Testis (tissue), 3 donors: ENCODE measurements around the gene LRRC26. TPM values are rescaled to one million over a fixed set of nuclear protein-coding genes. Genes with fewer than 3 reads are reported as not detected.

Experiments
- DNase-seq: peaks from one replicate; pipeline ENCODE4 v3.0.0-alpha.2; 2019
- H3K27ac ChIP-seq, 2 donors: fragments of 200-600 bp; sonication (generic); one replicate each; pipeline ENCODE4 v1.5.1; 2019
- H3K27me3 ChIP-seq: fragments of 200-600 bp; sonication (generic); one replicate; pipeline ENCODE4 v1.5.1; 2019
- H3K36me3 ChIP-seq: fragments of 200-600 bp; sonication (generic); one replicate; pipeline ENCODE4 v1.5.1; 2017; ENCODE audit warnings: low read depth; ENCODE audit errors: missing control alignments
- H3K4me1 ChIP-seq: fragments of 200-600 bp; sonication (generic); one replicate; pipeline ENCODE4 v1.5.1; 2019
- H3K4me3 ChIP-seq, 2 donors: fragments of 200-600 bp; sonication (generic); one replicate each; pipeline ENCODE4 v1.5.1; 2017 to 2019
- H3K9me3 ChIP-seq: fragments of 200-600 bp; sonication (generic); one replicate; pipeline ENCODE4 v1.5.1; 2017
- POLR2A ChIP-seq: fragments of 450-650 bp; IDR thresholded peaks from one replicate; pipeline ENCODE4 v1.6.1; 2017; ENCODE audit warnings: antibody characterized with exemption, mild to moderate bottlenecking, moderate library complexity
- WGBS, 2 donors: methylation state at CpG; one replicate each; pipeline ENCODE4 v1.1.5; 2018; 5-methylcytosine and 5-hydroxymethylcytosine counted together
- intact Hi-C: fragments of 100-400 bp; cut with DNase I; formaldehyde crosslinking; loops from one replicate; pipeline ENCODE4 v1.15.1; 2023; ENCODE audit warnings: low total_unique reads
- polyA plus RNA-seq: library from polyadenylated mRNA; stranded (reverse); fragments of 350-450 nt; fragmentation: Illumina TruSeq; extraction: RNeasy Lipid Tissue Mini Kit (QIAGEN cat#74804); gene quantifications from one replicate; pipeline ENCODE4 v1.2.3, GENCODE V29; 2014; ENCODE audit warnings: low read depth, low replicate concordance; ENCODE audit not compliant: insufficient read depth
- total RNA-seq, 2 donors: library from RNA; depleted of rRNA; stranded (reverse); fragments of >200 nt; gene quantifications; one replicate each; pipeline ENCODE4 v1.2.3, GENCODE V29; 2016
- TF ChIP-seq, protein P1 (sequence below), 3 experiments: fragments of 450-650 bp in 2 of 3; fragments of 200-600 bp in 1 of 3; sonication (generic) in 1 of 3; IDR thresholded peaks; one replicate each; pipeline ENCODE4 v1.5.1; 2016 to 2019; ENCODE audit warnings: antibody characterized with exemption in 3 of 3, mild to moderate bottlenecking in 2 of 3, moderate library complexity in 1 of 3

Gene LRRC26
- total and polyA plus RNA-seq, 3 donors from 2014 or later, result 2.4 to 5.1 TPM; not detected in 1

DNA sequence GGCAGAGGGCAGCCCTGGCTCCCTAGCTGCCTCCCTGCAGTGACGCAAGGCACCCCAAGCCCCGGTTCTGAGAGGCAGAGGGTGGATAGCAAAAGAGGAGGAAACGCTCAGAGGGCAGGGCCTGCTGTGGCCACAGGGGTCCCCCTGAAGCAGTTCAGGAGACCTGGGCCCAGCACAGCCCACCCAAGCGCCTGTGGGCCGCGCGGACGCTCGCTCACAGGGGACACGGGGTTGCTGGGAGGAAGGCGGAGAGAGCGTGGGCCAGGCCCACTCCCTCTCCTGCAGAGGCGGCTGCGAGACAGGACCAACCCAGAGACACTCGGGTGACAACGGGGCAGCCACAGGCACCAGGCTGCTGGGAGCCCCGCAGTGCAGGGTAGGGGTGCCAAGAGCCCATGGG is 9.9 kb upstream of the LRRC26 start:
- Histone ChIP-seq H3K4me1 (no peaks in the 10 kb centered on the region), H3K4me3 (no peak overlapping the region), H3K27me3 (no peaks in the 10 kb centered on the region), H3K9me3 (no peaks in the 10 kb centered on the region), H3K27ac (no peak overlapping the region), H3K36me3 (no peaks in the 10 kb centered on the region)
- 90 to 97% methylated on average over 10 to 17 of the region's 17 CpGs for WGBS, 2 donors
- no peak for DNase-seq
- TF ChIP-seq, protein P1, sequence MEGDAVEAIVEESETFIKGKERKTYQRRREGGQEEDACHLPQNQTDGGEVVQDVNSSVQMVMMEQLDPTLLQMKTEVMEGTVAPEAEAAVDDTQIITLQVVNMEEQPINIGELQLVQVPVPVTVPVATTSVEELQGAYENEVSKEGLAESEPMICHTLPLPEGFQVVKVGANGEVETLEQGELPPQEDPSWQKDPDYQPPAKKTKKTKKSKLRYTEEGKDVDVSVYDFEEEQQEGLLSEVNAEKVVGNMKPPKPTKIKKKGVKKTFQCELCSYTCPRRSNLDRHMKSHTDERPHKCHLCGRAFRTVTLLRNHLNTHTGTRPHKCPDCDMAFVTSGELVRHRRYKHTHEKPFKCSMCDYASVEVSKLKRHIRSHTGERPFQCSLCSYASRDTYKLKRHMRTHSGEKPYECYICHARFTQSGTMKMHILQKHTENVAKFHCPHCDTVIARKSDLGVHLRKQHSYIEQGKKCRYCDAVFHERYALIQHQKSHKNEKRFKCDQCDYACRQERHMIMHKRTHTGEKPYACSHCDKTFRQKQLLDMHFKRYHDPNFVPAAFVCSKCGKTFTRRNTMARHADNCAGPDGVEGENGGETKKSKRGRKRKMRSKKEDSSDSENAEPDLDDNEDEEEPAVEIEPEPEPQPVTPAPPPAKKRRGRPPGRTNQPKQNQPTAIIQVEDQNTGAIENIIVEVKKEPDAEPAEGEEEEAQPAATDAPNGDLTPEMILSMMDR (IDR thresholded peaks at IDR 0.05), result no peak
- no peak for TF ChIP-seq POLR2A
- intact Hi-C loops, result no loop called here

DNA sequence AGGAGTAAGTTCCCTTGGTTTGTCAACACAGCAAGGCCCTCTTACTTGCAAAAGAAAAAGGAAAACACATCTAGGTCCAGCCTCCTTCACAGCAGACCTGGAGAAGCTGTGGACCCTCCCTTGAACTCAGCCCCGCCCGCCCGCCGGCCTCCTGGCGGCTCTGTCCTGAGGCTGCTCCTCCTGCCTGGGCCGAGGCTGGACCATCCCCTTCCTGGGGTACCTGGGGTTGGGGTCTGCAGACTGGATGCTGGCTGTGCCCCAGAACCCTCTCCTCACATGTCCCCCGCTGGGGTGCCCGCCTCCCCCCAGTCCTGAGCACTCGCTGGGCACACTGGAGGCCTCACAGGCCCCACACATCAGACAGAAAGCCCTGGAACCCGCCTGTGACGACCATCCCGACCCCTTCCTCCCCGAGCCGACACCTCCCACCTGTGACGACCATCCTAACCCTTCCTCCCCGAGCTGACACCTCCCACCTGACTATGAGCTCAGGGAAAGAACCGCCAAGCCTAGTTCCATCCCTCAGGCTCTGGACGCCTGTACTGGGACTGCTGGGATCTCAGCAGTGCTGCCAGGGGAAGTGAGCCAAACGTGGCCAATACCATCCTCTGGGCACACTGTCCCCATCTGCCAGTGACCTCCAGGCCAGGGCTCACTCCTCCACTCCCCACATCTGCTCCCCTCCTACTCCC is 9.2 kb upstream of the LRRC26 start:
- Histone ChIP-seq H3K4me1 (no peaks in the 10 kb centered on the region), H3K4me3 (no peak overlapping the region), H3K9me3 (no peaks in the 10 kb centered on the region), H3K36me3 (no peaks in the 10 kb centered on the region), H3K27me3 (no peaks in the 10 kb centered on the region), H3K27ac (no peak overlapping the region)
- intact Hi-C loops, result no loop called here
- no peak for DNase-seq
- whole genome bisulfite sequencing, 2 donors, result 91 to 93% methylated on average over 18 to 19 of the region's 19 CpGs
- TF ChIP-seq POLR2A, result no peak
- TF ChIP-seq, protein P1 (IDR thresholded peaks at IDR 0.05), result no peak

DNA sequence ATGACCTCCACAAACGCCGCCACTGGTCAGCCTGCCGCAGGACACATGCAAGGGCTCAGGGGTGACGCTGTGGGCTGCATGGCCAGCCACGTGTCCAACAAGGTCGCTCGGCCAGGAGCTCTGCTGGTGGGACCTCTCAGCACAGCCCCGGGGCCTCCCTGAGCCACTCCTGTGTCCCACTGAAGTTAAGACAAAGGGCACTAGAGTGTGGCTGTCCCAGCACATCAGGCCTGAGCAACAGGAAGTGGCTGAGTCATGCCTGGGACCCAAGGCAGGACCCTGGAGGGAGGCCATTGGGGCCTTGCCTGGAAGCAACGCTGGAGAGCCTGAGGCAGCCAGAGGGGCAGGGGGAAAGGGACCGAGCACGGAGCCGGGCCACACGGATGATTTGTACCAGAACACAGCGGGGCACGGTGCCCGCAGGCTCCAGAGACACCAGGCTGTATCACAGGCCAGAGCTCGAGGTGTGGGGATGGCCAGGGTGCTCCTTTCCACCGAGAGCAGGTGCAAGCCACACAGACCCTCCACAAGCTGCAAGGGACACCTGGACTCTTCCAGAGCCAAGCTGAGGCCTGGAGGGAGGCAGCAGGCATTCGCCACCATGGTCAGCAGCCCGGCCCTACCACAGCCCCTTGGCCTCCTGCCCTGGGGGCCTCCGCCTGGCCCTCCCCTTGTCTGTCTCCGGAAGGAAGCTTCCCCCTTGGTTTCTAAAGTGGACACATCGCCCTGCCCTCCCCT is 8.5 kb upstream of the LRRC26 start:
- Histone ChIP-seq H3K4me1 (no peaks in the 10 kb centered on the region), H3K36me3 (no peaks in the 10 kb centered on the region), H3K27me3 (no peaks in the 10 kb centered on the region), H3K27ac (no peak overlapping the region), H3K4me3 (no peak overlapping the region), H3K9me3 (no peaks in the 10 kb centered on the region)
- WGBS, 2 donors, result 90 to 93% methylated on average over 11 to 23 of the region's 23 CpGs
- intact Hi-C loops, result no loop called here
- DNase-seq, result no peak
- TF ChIP-seq, protein P1 (IDR thresholded peaks at IDR 0.05), result no peak

DNA sequence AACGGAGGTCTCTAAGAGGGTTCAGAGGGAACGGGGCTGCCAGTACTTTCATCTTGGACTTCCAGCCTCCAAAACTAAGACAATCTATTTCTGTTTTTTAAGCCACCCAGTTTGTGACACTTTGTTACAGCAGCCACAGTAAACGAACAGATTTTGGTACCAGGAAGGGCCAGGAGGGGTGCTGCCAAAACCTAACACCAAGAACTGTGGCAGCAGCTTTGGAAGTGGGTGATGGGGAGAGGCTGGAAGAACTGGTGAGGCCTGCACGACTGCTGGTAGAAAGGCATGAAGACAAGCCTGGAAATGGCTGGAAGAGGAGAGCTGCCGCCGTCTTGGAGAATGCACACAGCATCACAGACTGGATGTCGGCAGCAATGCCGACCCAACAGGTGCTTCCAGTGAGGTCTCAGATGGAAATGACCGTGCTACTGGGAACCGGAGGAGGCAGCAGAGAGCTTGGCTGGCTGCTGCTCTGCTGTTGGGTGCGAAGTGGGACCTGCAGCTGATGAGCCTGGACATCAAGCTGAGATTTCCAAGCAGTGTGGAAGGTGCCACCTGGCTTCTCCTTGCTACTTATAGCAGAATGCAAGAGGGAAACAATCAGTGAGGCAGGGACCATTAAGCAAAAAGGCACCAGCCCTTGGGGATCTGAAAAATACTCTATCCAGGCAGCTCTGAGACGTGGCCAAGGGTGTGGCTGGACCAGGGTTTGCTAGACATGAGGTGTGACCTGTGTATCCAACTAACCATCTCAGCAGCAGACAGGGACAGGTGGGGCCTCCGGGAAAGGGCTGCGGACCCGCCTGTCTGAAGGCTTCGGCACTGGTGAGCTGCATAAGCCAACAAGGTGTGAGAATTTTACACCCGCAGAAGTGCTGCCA is 6.7 kb upstream of the LRRC26 start:
- TF ChIP-seq, protein P1 (IDR thresholded peaks at IDR 0.05), result no peak
- H3K36me3 ChIP-seq, result no peaks in the 10 kb centered on the region
- WGBS, 2 donors, result 68 to 72% methylated on average over 17 of the region's 17 CpGs
- H3K4me1 ChIP-seq, result no peaks in the 10 kb centered on the region
- no peaks in the 10 kb centered on the region for H3K27me3 ChIP-seq
- intact Hi-C loops, result no loop called here
- DNase-seq, result peak; percentile 48
- no peak overlapping the region for H3K4me3 ChIP-seq
- H3K27ac ChIP-seq, result no peak overlapping the region
- no peaks in the 10 kb centered on the region for H3K9me3 ChIP-seq
